SK-N-SH treated with all-trans-retinoic acid at 6 μM for 48 hours (cell line): Measurements from ENCODE around the gene ANO6.
"Not testable (repeated sequence)": the region's sequence is repeated elsewhere in the genome, so short reads cannot be mapped to it uniquely, and the experiment has no call there.

Source experiments
- ATAC-seq: fragments of 200-7000 bp; cut with Tn5 transposase; 3 replicates; pipeline ENCODE4 v1.9.1; 2020; ENCODE audit warnings: mild to moderate bottlenecking, moderate library complexity
- ARNTL ChIP-seq: fragments of 450-650 bp; formaldehyde crosslinking; IDR thresholded peaks from 2 replicates; pipeline ENCODE4 v1.5.0; 2020; ENCODE audit warnings: low read depth, mild to moderate bottlenecking, moderate library complexity, borderline replicate concordance
- BACH2 ChIP-seq: fragments of 250-450 bp; sonication (Bioruptor Pico); IDR thresholded peaks from 2 replicates; pipeline ENCODE4 v1.9.0; 2021; ENCODE audit warnings: mild to moderate bottlenecking, borderline replicate concordance
- CSDC2 ChIP-seq: fragments of 250-450 bp; sonication (Bioruptor Pico); IDR thresholded peaks from 2 replicates; pipeline ENCODE4 v1.5.0; 2020; ENCODE audit warnings: mild to moderate bottlenecking, moderate library complexity
- ESRRG ChIP-seq: fragments of 250-450 bp; sonication (Bioruptor Pico); IDR thresholded peaks from 2 replicates; pipeline ENCODE4 v1.6.1; 2021; ENCODE audit warnings: mild to moderate bottlenecking
- GLIS3 ChIP-seq: fragments of 250-450 bp; sonication (Bioruptor Pico); IDR thresholded peaks from 2 replicates; pipeline ENCODE4 v1.5.0; 2020; ENCODE audit warnings: mild to moderate bottlenecking, moderate library complexity
- ISL1 ChIP-seq: fragments of 250-450 bp; sonication (Bioruptor Pico); IDR thresholded peaks from 2 replicates; pipeline ENCODE4 v2.1.2; 2022; ENCODE audit warnings: mild to moderate bottlenecking, moderate library complexity
- OSR1 ChIP-seq: fragments of 250-450 bp; sonication (Bioruptor Pico); IDR thresholded peaks from 2 replicates; pipeline ENCODE4 v1.8.0; 2022; ENCODE audit warnings: moderate library complexity, mild to moderate bottlenecking, inconsistent platforms
- PPARA ChIP-seq: fragments of 250-450 bp; sonication (Bioruptor Pico); IDR thresholded peaks from 2 replicates; pipeline ENCODE4 v1.5.0; 2020; ENCODE audit warnings: mild to moderate bottlenecking, borderline replicate concordance
- TCF4 ChIP-seq: fragments of 250-450 bp; sonication (Bioruptor Pico); IDR thresholded peaks from 2 replicates; pipeline ENCODE4 v1.8.0; 2021; ENCODE audit warnings: mild to moderate bottlenecking, moderate library complexity, borderline replicate concordance
- ZC3H10 ChIP-seq: fragments of 250-450 bp; sonication (Bioruptor Pico); IDR thresholded peaks from 2 replicates; pipeline ENCODE4 v1.5.1; 2021; ENCODE audit warnings: mild to moderate bottlenecking, moderate library complexity
- ZFP3 ChIP-seq: fragments of 250-450 bp; sonication (Bioruptor Pico); IDR thresholded peaks from 2 replicates; pipeline ENCODE4 v1.5.0; 2020; ENCODE audit warnings: mild to moderate bottlenecking, moderate library complexity
- ZFP30 ChIP-seq: fragments of 450-650 bp; formaldehyde crosslinking; IDR thresholded peaks from 2 replicates; pipeline ENCODE4 v1.5.0; 2022; ENCODE audit warnings: mild to moderate bottlenecking, moderate library complexity
- ZNF70 ChIP-seq: fragments of 450-650 bp; formaldehyde crosslinking; IDR thresholded peaks from 2 replicates; pipeline ENCODE4 v1.5.0; 2020; ENCODE audit warnings: mild to moderate bottlenecking, moderate library complexity
- ZNF8 ChIP-seq: fragments of 450-650 bp; formaldehyde crosslinking; IDR thresholded peaks from 2 replicates; pipeline ENCODE4 v1.5.0; 2020; ENCODE audit warnings: mild to moderate bottlenecking, moderate library complexity
- TF ChIP-seq, protein P1 (sequence below): fragments of 250-450 bp; sonication (Bioruptor Pico); IDR thresholded peaks from 2 replicates; pipeline ENCODE4 v1.8.0; 2021; ENCODE audit warnings: low read depth, mild to moderate bottlenecking, moderate library complexity, borderline replicate concordance
- TF ChIP-seq, protein P2 (sequence below): fragments of 250-450 bp; sonication (Bioruptor Pico); IDR thresholded peaks from 2 replicates; pipeline ENCODE4 v1.8.0; 2020; ENCODE audit warnings: mild to moderate bottlenecking, moderate library complexity, borderline replicate concordance
- TF ChIP-seq, protein P3 (sequence below): fragments of 250-450 bp; sonication (Bioruptor Pico); IDR thresholded peaks from 2 replicates; pipeline ENCODE4 v1.5.1; 2020; ENCODE audit warnings: low read depth, mild to moderate bottlenecking, moderate library complexity
- TF ChIP-seq, protein P4 (sequence below): fragments of 250-450 bp; sonication (Bioruptor Pico); IDR thresholded peaks from 2 replicates; pipeline ENCODE4 v1.5.0; 2020; ENCODE audit warnings: mild to moderate bottlenecking, moderate library complexity
- TF ChIP-seq, protein P5 (sequence below): fragments of 250-450 bp; sonication (Bioruptor Pico); IDR thresholded peaks from 2 replicates; pipeline ENCODE4 v1.5.1; 2021; ENCODE audit warnings: mild to moderate bottlenecking, moderate library complexity

ANO6 gene

DNA sequence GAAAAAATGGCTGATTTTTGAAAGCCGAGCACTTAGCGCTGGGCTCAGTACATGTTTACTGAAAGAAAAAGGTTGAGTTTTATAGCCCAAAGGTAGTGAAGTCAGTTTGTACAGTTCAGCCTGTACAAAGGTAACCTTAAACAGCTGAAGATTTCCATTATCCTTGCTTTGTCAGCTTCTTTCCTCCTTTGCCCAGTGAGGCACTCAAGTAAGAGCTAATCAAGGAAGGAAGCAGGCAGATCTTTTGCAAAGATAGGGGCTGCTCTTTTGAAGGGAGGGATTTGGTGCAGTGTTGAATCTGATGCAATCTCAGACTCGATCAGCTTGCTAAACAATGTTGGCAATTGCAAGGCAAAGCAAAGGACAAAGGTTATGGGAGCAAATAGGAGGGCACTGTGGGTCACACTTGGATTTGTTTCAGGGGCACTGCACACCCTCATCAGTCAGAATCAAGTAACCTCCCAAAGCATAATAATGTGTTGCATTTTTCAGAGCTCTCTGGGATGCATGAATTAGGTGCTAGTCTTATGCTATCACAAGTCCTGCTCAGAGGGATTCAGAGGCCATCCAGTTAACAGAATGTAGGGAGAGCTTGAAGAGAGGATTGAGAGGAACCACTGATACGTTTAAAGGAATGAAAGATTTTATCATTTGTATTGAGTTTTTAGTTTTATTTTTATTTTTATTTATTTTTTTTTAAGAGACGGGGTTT is 44.4 kb downstream of the ANO6 start:
- peak; percentile 74 for ATAC-seq
- TF ChIP-seq BACH2 (CRISPR knock-in tag) (no peak), ISL1 (peak; percentile 36)

DNA sequence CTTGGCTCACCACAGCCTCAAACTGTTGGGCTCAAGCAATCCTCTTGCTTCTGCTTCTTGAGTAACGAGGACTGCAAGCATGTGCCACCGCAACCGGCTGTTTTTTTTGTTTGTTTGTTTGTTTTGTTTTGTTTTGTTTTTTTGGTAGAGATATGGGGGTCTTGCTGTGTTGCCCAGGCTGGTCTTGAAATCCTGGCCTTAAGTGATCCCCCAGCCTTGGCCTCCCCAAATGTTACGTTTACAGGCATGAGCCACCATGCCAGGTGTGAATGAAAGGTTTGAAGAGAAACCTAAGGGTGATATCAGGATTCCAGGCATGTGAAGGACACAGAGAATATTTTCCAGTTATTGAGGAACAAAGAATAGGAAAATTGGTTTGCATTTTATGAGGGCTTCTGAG is 45.0 kb downstream of the ANO6 start:
- ATAC-seq = no peak
- no peak for TF ChIP-seq ISL1
- TF ChIP-seq TCF4 = no peak
- no peak for TF ChIP-seq BACH2 (CRISPR knock-in tag)
- TF ChIP-seq, protein P1, sequence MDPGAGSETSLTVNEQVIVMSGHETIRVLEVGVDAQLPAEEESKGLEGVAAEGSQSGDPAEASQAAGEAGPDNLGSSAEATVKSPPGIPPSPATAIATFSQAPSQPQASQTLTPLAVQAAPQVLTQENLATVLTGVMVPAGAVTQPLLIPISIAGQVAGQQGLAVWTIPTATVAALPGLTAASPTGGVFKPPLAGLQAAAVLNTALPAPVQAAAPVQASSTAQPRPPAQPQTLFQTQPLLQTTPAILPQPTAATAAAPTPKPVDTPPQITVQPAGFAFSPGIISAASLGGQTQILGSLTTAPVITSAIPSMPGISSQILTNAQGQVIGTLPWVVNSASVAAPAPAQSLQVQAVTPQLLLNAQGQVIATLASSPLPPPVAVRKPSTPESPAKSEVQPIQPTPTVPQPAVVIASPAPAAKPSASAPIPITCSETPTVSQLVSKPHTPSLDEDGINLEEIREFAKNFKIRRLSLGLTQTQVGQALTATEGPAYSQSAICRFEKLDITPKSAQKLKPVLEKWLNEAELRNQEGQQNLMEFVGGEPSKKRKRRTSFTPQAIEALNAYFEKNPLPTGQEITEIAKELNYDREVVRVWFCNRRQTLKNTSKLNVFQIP (CRISPR knock-in tag) = no peak
- TF ChIP-seq ARNTL (CRISPR knock-in tag) = no peak
- no peak for TF ChIP-seq ZNF8 (CRISPR knock-in tag)
- TF ChIP-seq ESRRG (CRISPR knock-in tag) = no peak
- TF ChIP-seq ZC3H10 (CRISPR knock-in tag) = no peak

DNA sequence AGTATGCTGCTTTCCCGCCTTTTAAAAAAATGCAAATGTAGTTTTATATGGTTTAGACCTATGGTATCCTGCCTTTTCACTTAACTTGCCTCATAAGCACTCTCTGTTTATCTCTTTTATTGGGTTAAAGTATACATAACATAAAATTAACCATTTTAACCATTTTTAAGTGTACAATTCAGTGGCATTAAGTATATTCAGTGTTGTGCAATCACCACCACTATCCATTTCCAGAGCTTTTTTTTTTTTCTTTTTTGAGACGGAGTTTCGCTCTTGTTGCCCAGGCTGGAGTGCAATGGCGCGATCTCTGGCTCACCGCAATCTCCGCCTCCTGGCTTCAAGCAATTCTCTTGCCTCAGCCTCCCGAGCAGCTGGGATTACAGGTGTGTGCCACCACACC is 46.3 kb downstream of the ANO6 start:
- not testable (repeated sequence) for ATAC-seq

DNA sequence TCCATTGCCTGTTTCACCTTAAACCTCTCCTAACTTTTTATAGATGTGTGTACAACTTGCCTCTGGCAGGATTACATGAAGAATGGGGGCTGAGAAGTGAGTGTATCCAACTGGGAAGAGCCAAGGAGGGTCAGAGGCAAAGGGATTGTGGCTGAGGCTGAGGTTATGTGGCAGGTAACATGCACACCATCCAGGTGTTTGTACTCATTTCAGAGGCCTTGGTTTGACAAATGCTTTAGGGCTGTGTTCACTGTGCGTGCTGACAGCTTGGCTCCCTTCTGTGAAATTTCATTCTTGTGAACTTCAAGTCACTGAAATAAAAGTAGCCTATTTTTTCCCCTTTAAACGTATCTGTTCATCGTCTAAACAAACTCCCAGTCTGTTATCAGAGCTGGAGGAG is 47.7 kb downstream of the ANO6 start:
- ATAC-seq = no peak
- TF ChIP-seq OSR1 (no peak), ZNF70 (CRISPR knock-in tag) (no peak), TCF4 (no peak), PPARA (CRISPR knock-in tag) (no peak), BACH2 (CRISPR knock-in tag) (no peak), GLIS3 (CRISPR knock-in tag) (no peak), ZFP3 (CRISPR knock-in tag) (no peak), ESRRG (CRISPR knock-in tag) (no peak), CSDC2 (CRISPR knock-in tag) (no peak), ZC3H10 (CRISPR knock-in tag) (no peak), ZFP30 (no peak)
- TF ChIP-seq, protein P2, sequence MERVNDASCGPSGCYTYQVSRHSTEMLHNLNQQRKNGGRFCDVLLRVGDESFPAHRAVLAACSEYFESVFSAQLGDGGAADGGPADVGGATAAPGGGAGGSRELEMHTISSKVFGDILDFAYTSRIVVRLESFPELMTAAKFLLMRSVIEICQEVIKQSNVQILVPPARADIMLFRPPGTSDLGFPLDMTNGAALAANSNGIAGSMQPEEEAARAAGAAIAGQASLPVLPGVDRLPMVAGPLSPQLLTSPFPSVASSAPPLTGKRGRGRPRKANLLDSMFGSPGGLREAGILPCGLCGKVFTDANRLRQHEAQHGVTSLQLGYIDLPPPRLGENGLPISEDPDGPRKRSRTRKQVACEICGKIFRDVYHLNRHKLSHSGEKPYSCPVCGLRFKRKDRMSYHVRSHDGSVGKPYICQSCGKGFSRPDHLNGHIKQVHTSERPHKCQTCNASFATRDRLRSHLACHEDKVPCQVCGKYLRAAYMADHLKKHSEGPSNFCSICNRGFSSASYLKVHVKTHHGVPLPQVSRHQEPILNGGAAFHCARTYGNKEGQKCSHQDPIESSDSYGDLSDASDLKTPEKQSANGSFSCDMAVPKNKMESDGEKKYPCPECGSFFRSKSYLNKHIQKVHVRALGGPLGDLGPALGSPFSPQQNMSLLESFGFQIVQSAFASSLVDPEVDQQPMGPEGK (CRISPR knock-in tag) = no peak
- TF ChIP-seq, protein P3, sequence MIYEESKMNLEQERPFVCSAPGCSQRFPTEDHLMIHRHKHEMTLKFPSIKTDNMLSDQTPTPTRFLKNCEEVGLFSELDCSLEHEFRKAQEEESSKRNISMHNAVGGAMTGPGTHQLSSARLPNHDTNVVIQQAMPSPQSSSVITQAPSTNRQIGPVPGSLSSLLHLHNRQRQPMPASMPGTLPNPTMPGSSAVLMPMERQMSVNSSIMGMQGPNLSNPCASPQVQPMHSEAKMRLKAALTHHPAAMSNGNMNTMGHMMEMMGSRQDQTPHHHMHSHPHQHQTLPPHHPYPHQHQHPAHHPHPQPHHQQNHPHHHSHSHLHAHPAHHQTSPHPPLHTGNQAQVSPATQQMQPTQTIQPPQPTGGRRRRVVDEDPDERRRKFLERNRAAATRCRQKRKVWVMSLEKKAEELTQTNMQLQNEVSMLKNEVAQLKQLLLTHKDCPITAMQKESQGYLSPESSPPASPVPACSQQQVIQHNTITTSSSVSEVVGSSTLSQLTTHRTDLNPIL (CRISPR knock-in tag) = no peak
- TF ChIP-seq, protein P4, sequence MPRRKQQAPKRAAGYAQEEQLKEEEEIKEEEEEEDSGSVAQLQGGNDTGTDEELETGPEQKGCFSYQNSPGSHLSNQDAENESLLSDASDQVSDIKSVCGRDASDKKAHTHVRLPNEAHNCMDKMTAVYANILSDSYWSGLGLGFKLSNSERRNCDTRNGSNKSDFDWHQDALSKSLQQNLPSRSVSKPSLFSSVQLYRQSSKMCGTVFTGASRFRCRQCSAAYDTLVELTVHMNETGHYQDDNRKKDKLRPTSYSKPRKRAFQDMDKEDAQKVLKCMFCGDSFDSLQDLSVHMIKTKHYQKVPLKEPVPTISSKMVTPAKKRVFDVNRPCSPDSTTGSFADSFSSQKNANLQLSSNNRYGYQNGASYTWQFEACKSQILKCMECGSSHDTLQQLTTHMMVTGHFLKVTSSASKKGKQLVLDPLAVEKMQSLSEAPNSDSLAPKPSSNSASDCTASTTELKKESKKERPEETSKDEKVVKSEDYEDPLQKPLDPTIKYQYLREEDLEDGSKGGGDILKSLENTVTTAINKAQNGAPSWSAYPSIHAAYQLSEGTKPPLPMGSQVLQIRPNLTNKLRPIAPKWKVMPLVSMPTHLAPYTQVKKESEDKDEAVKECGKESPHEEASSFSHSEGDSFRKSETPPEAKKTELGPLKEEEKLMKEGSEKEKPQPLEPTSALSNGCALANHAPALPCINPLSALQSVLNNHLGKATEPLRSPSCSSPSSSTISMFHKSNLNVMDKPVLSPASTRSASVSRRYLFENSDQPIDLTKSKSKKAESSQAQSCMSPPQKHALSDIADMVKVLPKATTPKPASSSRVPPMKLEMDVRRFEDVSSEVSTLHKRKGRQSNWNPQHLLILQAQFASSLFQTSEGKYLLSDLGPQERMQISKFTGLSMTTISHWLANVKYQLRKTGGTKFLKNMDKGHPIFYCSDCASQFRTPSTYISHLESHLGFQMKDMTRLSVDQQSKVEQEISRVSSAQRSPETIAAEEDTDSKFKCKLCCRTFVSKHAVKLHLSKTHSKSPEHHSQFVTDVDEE (CRISPR knock-in tag) = no peak
- TF ChIP-seq, protein P1 (CRISPR knock-in tag) = no peak
- TF ChIP-seq, protein P5, sequence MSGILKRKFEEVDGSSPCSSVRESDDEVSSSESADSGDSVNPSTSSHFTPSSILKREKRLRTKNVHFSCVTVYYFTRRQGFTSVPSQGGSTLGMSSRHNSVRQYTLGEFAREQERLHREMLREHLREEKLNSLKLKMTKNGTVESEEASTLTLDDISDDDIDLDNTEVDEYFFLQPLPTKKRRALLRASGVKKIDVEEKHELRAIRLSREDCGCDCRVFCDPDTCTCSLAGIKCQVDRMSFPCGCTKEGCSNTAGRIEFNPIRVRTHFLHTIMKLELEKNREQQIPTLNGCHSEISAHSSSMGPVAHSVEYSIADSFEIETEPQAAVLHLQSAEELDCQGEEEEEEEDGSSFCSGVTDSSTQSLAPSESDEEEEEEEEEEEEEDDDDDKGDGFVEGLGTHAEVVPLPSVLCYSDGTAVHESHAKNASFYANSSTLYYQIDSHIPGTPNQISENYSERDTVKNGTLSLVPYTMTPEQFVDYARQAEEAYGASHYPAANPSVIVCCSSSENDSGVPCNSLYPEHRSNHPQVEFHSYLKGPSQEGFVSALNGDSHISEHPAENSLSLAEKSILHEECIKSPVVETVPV = no peak
